Measurements from ENCODE around the gene PGLYRP4.

GRCh38 chr1:153345187-153346076 is 3.2 kb downstream of the PGLYRP4 start:
- TF ChIP-seq SP1 (IDR thresholded peaks at IDR 0.05) (no peak), L3MBTL2 (conservative IDR thresholded peaks at IDR 0.05) (no peak), ELF4 (IDR thresholded peaks at IDR 0.05) (no peak), TARDBP (IDR thresholded peaks at IDR 0.05) (no peak), ARNT (IDR thresholded peaks at IDR 0.05) (no peak), HDGF (IDR thresholded peaks at IDR 0.05; ENCODE audit: borderline replicate concordance) (no peak)
